ENCODE results near the gene RNASEH1.

Gene RNASEH1

DNA sequence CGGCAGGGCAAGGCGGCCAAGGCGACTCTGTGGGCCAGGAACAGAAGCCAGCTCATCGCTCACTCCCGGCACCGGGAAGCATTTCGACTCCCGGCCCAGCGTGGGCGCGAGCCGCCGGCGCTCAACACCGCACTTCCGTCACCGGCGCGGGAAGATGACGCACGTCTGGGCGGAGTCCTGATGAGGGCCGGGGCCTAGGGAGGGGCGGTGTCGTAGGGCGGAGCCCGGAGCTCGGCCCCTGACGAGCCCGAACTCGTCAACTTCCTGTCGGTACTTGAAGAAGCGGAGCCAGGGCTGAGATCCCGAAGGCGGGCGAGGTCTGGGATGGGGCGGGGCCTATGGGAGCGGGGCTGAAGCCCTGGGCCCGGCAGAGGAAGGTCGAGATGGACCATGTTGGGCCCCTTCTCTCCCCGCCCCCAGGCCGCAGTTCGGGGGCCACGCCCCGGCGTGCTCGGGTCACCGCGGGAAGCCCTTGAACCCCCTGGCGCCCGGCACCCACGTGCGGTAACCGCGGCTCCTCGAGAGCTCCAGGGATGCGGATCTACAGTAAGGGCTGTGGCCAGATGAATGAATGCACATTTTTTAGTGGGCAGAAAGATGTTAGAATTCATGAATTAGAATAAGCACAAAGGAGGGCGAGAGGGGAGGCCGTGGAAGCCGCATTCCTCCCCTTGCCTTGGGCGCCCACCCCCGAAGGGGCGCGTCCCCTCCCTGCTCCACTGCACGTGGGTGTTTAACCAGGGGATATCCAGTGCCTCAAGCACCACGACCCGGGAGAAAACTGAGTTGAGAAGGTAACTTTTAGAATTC lies at the start of gene RNASEH1:
Gene RNASEH1 (minus strand): TSS at position 129 of the 810 bp plus-strand sequence. CDS start 73 bp downstream, at position 56.
- DNase-seq (ENCODE audit: low read depth), result peak; percentile 96
- peak within 1 kb of the TSS; percentile 97 for H3K4me3 ChIP-seq (ENCODE audit: low read depth, low read length)

GRCh38 chr2:3606370-3607201 lies 48.5 kb upstream of the RNASEH1 start:
- no peak overlapping the region for H3K4me3 ChIP-seq (ENCODE audit: low read depth, low read length)
- DNase-seq (ENCODE audit: low read depth), result no peak

DNA sequence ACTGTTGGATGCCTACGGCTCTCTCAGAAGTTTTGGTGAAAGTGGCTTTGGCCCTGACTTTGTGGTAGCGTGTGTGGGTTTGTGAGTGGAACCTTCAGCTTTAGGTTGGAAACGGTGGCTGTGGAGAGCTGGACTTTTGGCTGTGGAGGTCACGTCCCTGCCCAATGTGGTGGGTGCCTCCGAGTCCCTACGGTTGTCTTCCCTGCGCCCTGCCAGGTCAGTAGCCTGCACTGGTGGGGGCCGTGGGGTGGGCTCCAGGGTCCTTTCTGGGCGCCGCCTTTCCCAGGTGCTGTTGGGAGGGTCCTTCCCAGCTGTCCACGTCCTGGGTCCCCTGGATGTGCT lies 47.9 kb upstream of the RNASEH1 start:
- DNase-seq (ENCODE audit: low read depth), result no peak
- H3K4me3 ChIP-seq (ENCODE audit: low read depth, low read length), result no peak overlapping the region

DNA sequence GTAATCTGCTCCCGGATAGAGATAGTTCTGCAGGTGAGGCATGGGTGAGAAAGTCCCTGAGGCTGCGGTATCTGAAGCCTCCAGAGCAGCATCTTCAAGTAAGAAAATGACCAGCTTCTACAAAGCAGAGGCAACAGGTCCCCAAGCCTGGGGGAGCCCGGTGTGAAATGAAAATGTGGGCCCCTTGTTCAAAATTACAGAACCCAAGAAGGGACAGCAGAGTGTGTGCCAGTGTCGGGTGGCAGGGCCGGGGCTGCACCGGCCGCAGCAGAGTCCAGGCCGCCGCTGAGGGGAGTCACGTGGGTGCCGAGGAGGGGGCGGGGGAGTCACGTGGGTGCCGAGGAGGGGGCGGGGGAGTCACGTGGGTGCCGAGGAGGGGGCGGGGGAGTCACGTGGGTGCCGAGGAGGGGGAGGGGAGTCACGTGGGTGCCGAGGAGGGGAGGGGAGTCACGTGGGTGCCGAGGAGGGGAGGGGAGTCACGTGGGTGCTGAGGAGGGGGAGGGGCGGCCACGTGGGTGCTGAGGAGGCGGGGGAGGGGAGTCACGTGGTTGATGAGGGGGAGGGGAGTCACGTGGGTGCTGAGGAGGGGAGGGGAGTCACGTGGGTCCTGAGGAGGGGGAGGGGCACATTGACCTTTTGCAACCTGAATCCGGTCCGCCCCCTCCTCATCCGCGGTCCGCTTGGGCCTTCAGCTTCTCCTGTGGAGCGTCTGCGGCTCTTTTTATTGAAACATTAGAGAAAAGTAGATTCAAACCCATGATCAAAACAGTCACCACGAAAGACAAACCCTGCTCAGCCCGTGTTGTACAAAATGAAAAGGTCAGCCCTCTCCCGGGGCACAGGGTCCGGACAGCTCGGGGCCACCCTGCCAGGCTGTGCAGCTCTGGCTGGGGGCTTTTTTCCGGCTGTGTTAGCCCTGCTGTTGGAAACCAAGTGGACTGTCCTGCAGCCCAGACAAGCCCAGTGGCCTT lies 47.1 kb upstream of the RNASEH1 start:
- H3K4me3 ChIP-seq (ENCODE audit: low read depth, low read length), result no peak overlapping the region
- no peak for DNase-seq (ENCODE audit: low read depth)

DNA sequence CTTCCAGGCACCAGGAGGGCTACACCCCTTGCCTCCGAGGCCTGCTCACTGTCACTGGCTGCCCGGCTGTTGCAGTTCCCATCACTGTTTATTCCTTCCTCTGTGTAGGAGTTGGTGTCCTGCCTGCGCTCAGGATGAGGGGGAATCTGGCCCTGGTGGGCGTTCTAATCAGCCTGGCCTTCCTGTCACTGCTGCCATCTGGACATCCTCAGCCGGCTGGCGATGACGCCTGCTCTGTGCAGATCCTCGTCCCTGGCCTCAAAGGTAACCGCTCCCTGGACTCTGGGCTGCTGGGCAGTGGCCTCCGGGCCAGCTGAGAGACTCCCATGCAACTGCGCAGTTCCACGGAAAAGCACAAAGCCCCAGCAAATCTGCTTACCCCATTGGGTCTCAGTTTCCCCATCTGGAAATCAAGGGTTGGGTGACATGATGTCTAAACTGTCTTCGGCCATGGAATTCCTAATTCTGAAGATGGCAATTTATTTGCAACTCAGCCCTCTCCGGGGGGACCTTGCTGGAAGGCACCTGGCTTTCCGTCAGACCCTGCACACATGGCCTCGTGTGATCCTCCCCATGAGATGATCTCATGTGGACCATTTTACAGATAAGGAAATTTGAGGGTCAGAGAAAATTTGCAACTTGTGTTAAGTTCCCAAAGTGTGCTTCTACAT lies 46.2 kb upstream of the RNASEH1 start:
- no peak overlapping the region for H3K4me3 ChIP-seq (ENCODE audit: low read depth, low read length)
- no peak for DNase-seq (ENCODE audit: low read depth)

GRCh38 chr2:3603536-3604206 lies 45.5 kb upstream of the RNASEH1 start:
- no peak for DNase-seq (ENCODE audit: low read depth)
- H3K4me3 ChIP-seq (ENCODE audit: low read depth, low read length), result no peak overlapping the region

DNA sequence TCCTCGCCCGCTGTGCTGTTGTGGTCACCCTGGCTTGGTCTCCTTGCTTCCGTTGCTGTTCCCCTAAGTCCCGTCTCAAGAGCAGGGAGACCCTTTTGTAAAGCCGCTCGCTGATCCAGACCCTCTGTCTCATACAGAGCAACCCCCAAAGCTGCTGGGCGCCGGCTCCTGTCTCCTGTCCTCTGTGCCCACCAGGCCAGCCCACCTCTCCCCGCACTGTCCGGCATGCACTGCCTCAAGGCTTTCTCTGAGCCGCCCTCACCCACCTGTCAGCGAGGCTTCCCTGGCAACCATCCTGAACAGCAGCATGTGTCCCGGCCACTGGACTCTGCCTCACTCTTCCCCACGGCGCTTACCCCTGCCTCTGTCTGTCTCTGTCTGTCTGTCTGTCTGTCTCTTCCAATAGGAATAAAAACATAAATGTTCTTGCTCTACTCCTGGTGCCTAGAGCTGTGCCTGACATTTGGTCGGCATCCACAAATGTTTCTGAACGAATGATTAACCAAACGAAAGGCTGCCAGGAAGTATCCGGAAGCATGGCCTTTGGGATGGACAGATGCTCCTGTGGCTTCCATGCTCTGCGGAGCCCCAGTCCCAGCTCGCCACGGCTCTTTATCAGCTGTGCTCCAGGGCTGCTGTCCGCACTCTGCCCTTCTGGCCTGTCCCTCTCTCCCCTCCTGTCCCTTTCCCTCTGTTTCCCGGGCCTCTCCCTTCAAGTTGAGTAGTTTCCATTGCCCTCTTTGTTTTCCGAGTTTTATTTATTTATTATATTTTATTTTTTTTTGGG lies 44.6 kb upstream of the RNASEH1 start:
- no peak overlapping the region for H3K4me3 ChIP-seq (ENCODE audit: low read depth, low read length)
- DNase-seq (ENCODE audit: low read depth), result no peak

GRCh38 chr2:3601561-3602271 lies 43.6 kb upstream of the RNASEH1 start:
- no peak for DNase-seq (ENCODE audit: low read depth)
- H3K4me3 ChIP-seq (ENCODE audit: low read depth, low read length), result no peak overlapping the region

- no peak overlapping the region for H3K4me3 ChIP-seq (ENCODE audit: low read depth, low read length)
- DNase-seq (ENCODE audit: low read depth), result no peak
Observed at GRCh38 chr2:3600256-3600855, 42.2 kb upstream of the RNASEH1 start.

GRCh38 chr2:3598912-3599854 lies 41.0 kb upstream of the RNASEH1 start:
- H3K4me3 ChIP-seq (ENCODE audit: low read depth, low read length), result no peak overlapping the region
- DNase-seq (ENCODE audit: low read depth), result no peak

DNA sequence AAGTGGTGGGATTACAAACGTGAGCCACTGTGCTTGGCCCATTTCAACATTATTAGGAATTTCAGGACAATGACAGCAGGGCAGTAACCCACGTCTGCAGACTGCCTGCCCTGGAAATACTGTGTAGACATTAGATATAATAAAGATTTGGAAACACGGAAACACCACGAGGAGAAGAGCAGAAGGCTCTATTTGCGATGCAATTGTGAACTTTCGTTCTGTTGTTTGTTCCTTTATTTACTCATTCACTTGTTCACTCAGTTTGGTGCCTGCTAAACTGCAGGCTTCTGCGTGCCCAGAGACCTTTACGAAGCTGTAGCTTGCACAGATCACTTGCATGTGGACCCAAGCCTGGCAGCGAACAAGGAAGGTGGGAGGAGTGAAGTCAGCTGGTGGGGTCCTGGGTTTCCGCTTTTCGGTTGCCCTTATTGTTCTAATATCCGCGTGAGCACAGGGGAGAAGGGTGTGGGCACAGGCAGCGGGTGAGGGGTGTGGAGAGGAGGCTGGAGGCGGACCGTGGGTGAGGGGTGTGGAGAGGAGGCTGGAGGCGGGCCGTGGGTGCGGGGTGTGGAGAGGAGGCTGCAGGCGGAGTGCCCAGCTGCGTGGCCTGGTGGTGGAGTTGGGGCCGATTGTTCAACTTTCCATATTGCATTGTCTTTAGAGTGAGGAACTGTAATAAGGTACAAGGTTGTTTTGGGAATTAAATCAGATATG lies 40.2 kb upstream of the RNASEH1 start:
- DNase-seq (ENCODE audit: low read depth), result no peak

GRCh38 chr2:3597567-3597966 lies 39.4 kb upstream of the RNASEH1 start:
- no peak for DNase-seq (ENCODE audit: low read depth)
- no peak overlapping the region for H3K4me3 ChIP-seq (ENCODE audit: low read depth, low read length)

More for the DNA sequence above, 40.2 kb upstream of the RNASEH1 start:
- H3K4me3 ChIP-seq (ENCODE audit: low read depth, low read length), result no peak overlapping the region

GRCh38 chr2:3596901-3597417 lies 38.8 kb upstream of the RNASEH1 start:
- H3K4me3 ChIP-seq (ENCODE audit: low read depth, low read length), result no peak overlapping the region
- no peak for DNase-seq (ENCODE audit: low read depth)

GRCh38 chr2:3595985-3596384 lies 37.9 kb upstream of the RNASEH1 start:
- no peak for DNase-seq (ENCODE audit: low read depth)

DNA sequence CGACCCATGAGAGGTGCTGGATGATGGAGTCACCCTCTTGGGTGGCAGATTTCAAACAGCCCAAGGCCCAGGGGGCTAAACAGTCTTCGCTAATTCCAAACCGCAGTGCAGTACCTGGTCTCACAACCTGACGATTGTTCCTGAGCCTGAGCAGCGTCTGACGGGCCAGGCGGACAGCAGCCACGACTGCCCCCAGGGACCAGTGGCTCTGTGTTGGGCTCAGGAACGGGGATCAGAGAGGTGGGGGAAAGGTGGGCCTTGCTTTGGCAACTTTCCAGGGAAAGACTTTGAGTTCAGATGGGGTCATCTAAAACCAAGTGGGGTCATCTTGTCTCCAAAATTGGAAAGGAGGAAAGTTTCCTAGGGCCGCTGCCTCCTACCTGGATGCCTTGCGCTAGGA lies 37.3 kb upstream of the RNASEH1 start:
- no peak for DNase-seq (ENCODE audit: low read depth)
- no peak overlapping the region for H3K4me3 ChIP-seq (ENCODE audit: low read depth, low read length)

More at GRCh38 chr2:3595985-3596384, 37.9 kb upstream of the RNASEH1 start:
- no peak overlapping the region for H3K4me3 ChIP-seq (ENCODE audit: low read depth, low read length)

Data from skeletal muscle cell (primary cell).